Rectal smooth muscle tissue (tissue), 1 donor: ENCODE results near the gene PLCB4.

Experiments
- H3K27ac ChIP-seq: one replicate; pipeline ENCODE4 v1.7.0; 2013; ENCODE audit warnings: low read depth, low read length, inconsistent platforms
- H3K27me3 ChIP-seq: one replicate; pipeline ENCODE4 v1.7.0; 2013; ENCODE audit warnings: low read length; ENCODE audit not compliant: control insufficient read depth, insufficient read depth
- H3K36me3 ChIP-seq: one replicate; pipeline ENCODE4 v1.7.0; 2013; ENCODE audit warnings: low read length; ENCODE audit not compliant: control insufficient read depth, insufficient read depth
- H3K4me1 ChIP-seq: one replicate; pipeline ENCODE4 v1.7.0; 2013; ENCODE audit warnings: low read length; ENCODE audit not compliant: control insufficient read depth, insufficient read depth
- H3K4me3 ChIP-seq: one replicate; pipeline ENCODE4 v1.7.0; 2013; ENCODE audit warnings: low read length
- H3K9ac ChIP-seq: one replicate; pipeline ENCODE4 v1.7.0; 2013; ENCODE audit warnings: low read length

Gene PLCB4

GRCh38 chr20:9281803-9282202, 212.9 kb downstream of the PLCB4 start:
- Histone ChIP-seq H3K27me3 (no peaks in the 10 kb centered on the region), H3K36me3 (no peaks in the 10 kb centered on the region), H3K9ac (no peak overlapping the region), H3K27ac (no peak overlapping the region), H3K4me3 (no peak overlapping the region), H3K4me1 (peaks cover 9% of the 10 kb centered on the region)

GRCh38 chr20:9285617-9286016, 216.7 kb downstream of the PLCB4 start:
- peaks cover 2% of the 10 kb centered on the region for H3K4me1 ChIP-seq
- no peaks in the 10 kb centered on the region for H3K36me3 ChIP-seq
- no peak overlapping the region for H3K4me3 ChIP-seq
- no peaks in the 10 kb centered on the region for H3K27me3 ChIP-seq
- H3K27ac ChIP-seq = no peak overlapping the region
- H3K9ac ChIP-seq = no peak overlapping the region

- no peaks in the 10 kb centered on the region for H3K36me3 ChIP-seq
- no peak overlapping the region for H3K9ac ChIP-seq
- no peaks in the 10 kb centered on the region for H3K27me3 ChIP-seq
- H3K4me1 ChIP-seq = peaks cover 2% of the 10 kb centered on the region
- H3K4me3 ChIP-seq = no peak overlapping the region
- H3K27ac ChIP-seq = no peak overlapping the region
Measured at GRCh38 chr20:9286501-9287461, 217.9 kb downstream of the PLCB4 start.

- Histone ChIP-seq H3K4me3 (no peak overlapping the region), H3K4me1 (no peaks in the 10 kb centered on the region), H3K9ac (no peak overlapping the region), H3K27ac (no peak overlapping the region), H3K27me3 (no peaks in the 10 kb centered on the region), H3K36me3 (no peaks in the 10 kb centered on the region)
Measured at GRCh38 chr20:9287826-9288225, 218.9 kb downstream of the PLCB4 start.

GRCh38 chr20:9290331-9290730, 221.4 kb downstream of the PLCB4 start:
- no peaks in the 10 kb centered on the region for H3K36me3 ChIP-seq
- no peak overlapping the region for H3K9ac ChIP-seq
- no peak overlapping the region for H3K4me3 ChIP-seq
- no peak overlapping the region for H3K27ac ChIP-seq
- no peaks in the 10 kb centered on the region for H3K4me1 ChIP-seq
- no peaks in the 10 kb centered on the region for H3K27me3 ChIP-seq

GRCh38 chr20:9293145-9293544, 224.3 kb downstream of the PLCB4 start:
- no peaks in the 10 kb centered on the region for H3K36me3 ChIP-seq
- no peaks in the 10 kb centered on the region for H3K4me1 ChIP-seq
- no peak overlapping the region for H3K27ac ChIP-seq
- no peak overlapping the region for H3K9ac ChIP-seq
- no peaks in the 10 kb centered on the region for H3K27me3 ChIP-seq
- H3K4me3 ChIP-seq = no peak overlapping the region

GRCh38 chr20:9294041-9294440, 225.2 kb downstream of the PLCB4 start:
- H3K27ac ChIP-seq = no peak overlapping the region
- H3K27me3 ChIP-seq = no peaks in the 10 kb centered on the region
- no peaks in the 10 kb centered on the region for H3K36me3 ChIP-seq
- no peak overlapping the region for H3K4me3 ChIP-seq
- no peak overlapping the region for H3K9ac ChIP-seq
- H3K4me1 ChIP-seq = no peaks in the 10 kb centered on the region

GRCh38 chr20:9298906-9299305, 230.0 kb downstream of the PLCB4 start:
- no peak overlapping the region for H3K4me3 ChIP-seq
- H3K9ac ChIP-seq = no peak overlapping the region
- no peaks in the 10 kb centered on the region for H3K27me3 ChIP-seq
- no peaks in the 10 kb centered on the region for H3K4me1 ChIP-seq
- no peaks in the 10 kb centered on the region for H3K36me3 ChIP-seq
- no peak overlapping the region for H3K27ac ChIP-seq

- H3K4me3 ChIP-seq = no peak overlapping the region
- no peak overlapping the region for H3K27ac ChIP-seq
- H3K27me3 ChIP-seq = no peaks in the 10 kb centered on the region
- no peak overlapping the region for H3K9ac ChIP-seq
- H3K36me3 ChIP-seq = no peaks in the 10 kb centered on the region
- H3K4me1 ChIP-seq = no peaks in the 10 kb centered on the region
Measured at GRCh38 chr20:9300080-9300479, 231.2 kb downstream of the PLCB4 start.

- Histone ChIP-seq H3K9ac (no peak overlapping the region), H3K27me3 (no peaks in the 10 kb centered on the region), H3K27ac (no peak overlapping the region), H3K4me1 (no peaks in the 10 kb centered on the region), H3K36me3 (no peaks in the 10 kb centered on the region), H3K4me3 (no peak overlapping the region)
Measured at GRCh38 chr20:9300534-9300933, 231.6 kb downstream of the PLCB4 start.

GRCh38 chr20:9301129-9302090, 232.5 kb downstream of the PLCB4 start:
- H3K27me3 ChIP-seq = no peaks in the 10 kb centered on the region
- H3K36me3 ChIP-seq = no peaks in the 10 kb centered on the region
- no peak overlapping the region for H3K27ac ChIP-seq
- H3K9ac ChIP-seq = no peak overlapping the region
- no peak overlapping the region for H3K4me3 ChIP-seq
- no peaks in the 10 kb centered on the region for H3K4me1 ChIP-seq

- H3K36me3 ChIP-seq = no peaks in the 10 kb centered on the region
- H3K27ac ChIP-seq = no peak overlapping the region
- no peaks in the 10 kb centered on the region for H3K4me1 ChIP-seq
- H3K9ac ChIP-seq = no peak overlapping the region
- no peak overlapping the region for H3K4me3 ChIP-seq
- H3K27me3 ChIP-seq = no peaks in the 10 kb centered on the region
Measured at GRCh38 chr20:9302091-9302462, 233.2 kb downstream of the PLCB4 start.
